Hippocampal formation (tissue), 2 donors: Measurements from ENCODE around the gene GNL3L.
"Not testable (repeated sequence)": the region's sequence is repeated elsewhere in the genome, so short reads cannot be mapped to it uniquely, and the experiment has no call there.

ENCODE experiments used
- DNase-seq, 2 donors: peaks; one replicate each; lab custom pipeline; 2025; lab: John Stamatoyannopoulos, UW

The GNL3L gene, protein sequence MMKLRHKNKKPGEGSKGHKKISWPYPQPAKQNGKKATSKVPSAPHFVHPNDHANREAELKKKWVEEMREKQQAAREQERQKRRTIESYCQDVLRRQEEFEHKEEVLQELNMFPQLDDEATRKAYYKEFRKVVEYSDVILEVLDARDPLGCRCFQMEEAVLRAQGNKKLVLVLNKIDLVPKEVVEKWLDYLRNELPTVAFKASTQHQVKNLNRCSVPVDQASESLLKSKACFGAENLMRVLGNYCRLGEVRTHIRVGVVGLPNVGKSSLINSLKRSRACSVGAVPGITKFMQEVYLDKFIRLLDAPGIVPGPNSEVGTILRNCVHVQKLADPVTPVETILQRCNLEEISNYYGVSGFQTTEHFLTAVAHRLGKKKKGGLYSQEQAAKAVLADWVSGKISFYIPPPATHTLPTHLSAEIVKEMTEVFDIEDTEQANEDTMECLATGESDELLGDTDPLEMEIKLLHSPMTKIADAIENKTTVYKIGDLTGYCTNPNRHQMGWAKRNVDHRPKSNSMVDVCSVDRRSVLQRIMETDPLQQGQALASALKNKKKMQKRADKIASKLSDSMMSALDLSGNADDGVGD

DNA sequence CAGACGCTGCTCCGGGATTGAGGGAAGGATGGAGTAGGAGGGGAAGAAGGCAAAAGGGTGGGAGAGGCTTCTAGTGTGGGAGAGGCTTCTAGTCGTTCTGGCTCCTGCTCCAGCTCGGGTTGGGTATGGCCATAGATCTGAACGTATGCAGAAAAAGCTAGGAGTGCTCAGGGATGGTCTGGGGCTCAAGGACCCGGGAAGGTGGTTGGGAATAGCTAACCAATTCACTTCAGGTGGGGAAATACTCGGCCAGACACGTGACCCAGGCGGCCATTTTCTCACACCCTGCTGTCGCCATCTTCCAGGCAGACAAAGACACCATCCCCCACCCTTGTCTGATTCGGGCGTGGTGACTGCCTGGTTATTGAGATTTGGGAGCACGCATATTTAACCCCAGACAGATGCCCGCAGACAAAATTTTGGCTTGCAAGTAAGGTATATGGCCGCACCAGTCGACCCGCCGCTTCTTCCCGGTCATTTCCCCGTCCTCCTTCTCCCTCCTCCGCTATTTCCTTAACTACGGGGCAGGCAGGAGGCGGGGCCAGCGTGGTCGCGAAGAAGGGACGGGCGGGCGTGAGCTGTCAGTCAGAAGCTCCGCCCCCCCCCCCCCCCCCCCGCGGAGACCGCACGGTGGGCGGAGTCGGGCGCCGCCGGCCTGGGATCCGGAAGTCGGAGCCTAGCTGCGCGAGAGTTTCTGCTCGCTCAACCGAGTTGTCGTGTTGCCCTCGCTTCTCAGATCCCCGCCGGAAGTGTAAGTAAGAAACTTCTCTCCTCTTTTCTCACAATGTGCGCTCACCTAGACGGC lies at the start of gene GNL3L:
GNL3L (plus strand) TSS at position 668 of the 805 bp plus-strand sequence. CDS start 2,348 bp downstream, outside the sequence.
- peak; percentile 79 to 85 for DNase-seq

DNA sequence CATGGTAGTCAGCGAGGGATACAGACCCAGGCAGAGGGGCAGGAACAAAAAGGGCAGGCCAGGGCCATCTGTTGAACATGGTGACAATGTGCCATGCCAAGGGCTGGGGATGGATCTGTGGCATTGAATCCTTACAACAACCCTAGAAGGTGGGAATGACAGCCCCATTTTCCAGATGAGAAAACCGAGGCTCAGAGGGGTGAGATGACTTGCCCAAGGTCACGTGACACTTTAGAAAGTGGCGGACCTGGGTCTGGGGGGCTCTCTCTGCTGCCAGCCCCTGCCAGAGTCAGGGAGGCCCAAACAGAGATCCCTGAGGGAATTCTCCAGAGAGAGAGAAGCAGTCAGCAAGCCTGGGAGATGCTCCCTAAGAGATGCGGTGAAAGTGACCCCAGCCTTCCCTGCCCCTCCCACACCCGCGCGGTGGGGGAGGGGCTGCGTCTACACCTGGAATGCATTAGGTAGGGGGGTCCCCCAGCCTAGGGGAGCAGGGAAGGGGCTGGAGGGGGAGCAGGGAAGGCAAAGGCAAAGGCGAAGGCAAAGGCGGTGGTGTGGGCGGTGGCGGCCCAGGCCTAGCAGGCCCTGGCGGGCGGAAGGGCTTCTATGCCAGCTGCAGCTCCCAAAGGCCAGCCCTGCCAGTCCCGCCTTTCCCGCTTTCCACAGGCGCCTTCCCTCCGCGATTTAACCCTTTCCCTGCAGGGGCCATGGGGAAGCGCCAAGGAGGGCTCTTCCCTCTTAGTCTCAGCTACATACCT lies 47.0 kb upstream of the GNL3L start:
- DNase-seq: no peak

DNA sequence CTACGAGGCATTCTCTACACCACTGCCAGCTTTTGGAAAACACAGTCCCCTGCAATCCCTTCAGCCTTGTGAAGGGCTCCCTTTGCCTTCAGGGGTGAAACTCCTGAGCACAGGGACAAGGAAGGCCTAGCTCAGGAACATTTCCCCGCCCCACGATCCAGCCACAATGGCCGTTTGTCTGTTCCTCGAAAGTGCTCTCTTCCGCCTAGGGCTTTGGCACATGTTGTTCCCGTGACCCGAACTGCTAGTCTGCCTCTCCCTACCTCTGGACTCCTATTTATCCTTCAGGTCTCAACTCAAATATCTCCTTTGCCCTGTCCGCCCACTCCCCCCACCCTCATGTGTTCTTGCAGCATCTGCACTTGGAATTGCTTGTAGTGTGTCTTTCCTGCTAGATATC lies 46.1 kb upstream of the GNL3L start:
- DNase-seq: no peak

DNA sequence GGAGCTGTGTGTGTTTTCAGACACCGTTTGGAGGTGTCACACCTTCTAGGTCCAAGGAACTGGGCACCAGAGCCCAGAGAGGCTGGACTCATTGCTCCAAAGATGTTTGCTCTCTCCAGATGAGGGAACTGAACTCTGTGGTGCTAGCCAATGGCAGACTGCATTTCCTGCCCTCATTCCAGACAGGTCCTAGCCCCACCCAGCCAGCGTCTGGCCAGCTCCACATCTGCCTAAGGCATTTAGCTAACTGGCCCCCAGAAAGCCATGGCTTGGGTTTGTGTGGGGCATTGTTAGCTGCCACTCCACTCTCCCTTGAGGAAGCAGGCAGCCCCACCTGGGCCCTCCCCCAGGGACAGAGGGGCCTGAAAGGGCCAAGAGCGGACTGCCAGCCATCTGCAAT lies 45.4 kb upstream of the GNL3L start:
- DNase-seq: no peak

DNA sequence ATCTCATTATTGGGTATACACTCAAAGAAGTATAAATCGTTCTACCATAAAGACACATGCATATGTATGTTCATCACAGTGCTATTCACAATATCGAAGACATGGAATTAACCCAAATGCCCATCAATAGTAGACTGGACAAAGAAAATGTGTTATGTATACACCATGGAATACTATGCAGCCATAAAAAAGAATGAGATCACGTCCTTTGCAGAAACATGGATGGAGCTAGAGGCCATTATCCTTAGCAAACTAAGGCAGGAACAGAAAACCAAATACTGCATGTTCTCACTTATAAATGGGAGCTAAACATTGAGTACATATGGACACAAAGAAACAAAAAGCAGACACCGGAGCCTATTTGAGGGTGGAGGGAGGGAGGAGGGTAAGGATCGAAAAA lies 40.2 kb upstream of the GNL3L start:
- not testable (repeated sequence) for DNase-seq

DNA sequence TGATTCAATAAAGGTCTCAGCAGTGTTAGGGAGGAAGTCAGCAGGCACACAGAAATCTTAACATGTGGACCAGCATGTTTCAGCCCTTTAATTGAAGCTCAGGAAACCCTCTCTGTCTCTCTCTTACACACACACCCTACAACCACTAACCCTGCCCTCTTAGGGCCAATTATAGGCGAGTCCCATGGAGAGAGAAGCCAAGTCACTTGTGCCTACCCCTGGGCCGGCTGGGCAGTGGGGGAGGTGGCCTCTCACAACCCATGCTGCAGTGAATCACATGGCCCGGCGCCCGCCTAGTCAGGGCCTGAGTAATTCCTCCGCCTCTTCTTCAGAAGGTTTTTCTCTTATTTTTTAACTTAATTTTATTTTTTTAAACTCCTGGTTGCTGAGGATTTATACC lies 37.7 kb upstream of the GNL3L start:
- DNase-seq: no peak

DNA sequence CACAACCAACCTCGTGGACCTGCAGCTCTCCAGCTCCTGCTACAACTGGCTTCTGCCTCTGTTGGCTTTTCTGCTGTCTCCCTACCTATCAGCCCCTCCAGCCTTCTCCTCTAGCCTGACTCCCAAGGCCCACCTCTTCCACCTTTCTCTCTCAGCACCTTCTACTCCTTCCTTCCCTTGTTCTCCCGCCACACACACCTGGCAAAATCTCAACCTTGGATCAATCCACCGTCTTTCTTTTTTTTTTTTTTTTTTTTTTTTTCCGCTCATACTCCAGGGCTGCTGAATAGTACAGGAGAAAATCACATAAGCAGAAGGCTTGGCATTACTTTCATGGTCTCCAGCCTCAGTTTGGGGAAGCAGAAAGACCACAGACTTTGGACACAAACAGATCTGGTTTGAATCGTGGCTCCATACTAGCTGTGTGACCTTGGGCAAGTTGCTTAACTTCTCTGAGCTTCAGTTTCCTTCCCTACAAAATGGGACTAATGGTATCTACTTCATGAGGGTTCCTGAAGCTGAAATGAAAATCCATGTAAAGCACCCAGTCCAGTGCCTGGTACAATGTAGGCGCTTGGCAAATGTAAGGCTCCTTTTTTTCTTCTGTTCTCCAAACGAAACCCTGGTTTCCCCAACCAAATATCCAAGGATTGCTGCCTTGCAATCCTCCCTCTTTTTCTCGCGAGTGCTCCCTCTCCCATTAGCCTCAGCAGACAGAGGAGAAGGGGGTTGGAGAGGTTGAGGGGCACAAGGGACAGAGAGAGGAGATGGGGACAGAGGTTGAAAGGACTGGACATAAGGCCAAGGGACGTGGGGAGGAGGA lies 35.6 kb upstream of the GNL3L start:
- no peak for DNase-seq

DNA sequence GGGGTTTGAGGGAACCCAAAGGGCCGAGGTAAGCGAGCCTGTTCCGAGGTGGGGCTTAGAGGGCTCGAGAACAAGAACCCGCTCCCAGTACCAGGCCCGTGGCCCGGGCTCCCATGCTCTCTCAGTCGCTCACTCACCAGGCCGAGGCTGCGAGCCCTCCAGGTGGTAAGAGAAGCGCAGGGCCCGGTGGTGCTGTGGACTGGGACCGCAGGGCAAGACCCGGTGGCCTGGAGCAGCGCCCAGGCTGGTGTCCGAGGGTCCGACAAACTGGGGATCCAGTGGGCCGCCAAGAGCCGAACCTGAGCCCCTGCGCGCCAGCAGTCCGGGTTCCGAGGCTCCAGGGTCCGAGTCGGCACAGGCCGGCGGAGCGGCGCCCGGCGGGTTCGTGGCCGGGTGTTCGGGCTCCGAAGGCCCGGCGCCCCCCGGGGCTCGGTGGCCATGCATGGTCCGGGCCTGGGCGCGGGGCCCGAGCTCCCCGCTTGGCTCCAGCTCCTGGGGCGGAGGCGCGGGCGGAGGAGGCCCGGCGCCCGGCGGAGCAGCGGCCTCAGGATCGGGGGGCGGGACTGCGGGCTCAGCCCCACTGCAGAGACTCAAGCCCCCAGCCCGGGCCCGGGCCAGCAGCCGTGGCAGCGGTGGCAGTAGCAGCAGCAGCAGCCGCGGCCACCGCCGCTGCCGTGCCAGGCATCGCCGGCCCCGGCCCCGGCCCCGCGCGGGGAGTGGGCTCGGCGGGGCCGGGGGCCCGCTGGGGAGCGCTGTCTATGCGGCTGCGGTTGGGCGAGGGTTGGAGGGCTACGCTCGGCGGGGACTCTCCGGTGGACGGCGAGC lies 34.8 kb upstream of the GNL3L start:
- DNase-seq: no peak

DNA sequence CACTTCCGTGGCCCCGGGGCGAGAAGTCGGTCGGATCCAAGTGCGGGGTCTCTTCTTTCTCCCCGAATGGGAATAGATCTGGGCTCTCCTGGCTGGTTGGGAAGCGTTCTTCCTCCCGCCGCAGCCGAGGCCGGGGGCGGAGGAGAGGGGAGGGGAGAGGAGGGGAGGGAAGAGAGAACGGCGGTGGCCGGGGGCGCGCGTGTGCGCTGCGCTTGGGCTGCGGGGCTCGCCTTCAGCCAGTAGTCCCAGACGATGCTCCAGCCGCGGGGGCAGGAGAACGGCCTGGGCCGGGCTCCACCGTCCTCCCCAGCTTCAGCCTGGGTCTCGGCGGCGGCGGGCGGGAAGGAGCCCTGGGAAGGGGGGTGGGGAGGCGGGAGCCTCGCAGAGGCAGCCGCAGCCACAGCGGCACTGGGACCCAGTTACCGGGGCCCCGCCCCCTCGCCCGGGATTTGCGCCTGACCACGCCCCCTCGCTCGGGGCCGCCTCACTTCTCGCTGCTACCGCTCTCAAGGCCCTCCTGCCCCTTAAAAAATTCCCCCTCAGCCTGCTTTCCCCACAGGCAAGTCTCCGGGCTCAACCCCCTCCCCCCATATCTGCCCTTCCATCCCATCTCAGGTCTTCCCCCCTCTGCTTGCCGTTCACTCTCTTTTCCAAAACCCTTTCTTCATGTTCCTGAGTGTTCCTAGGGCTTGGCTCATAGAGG lies 34.1 kb upstream of the GNL3L start, which contains the start of gene FGD1:
FGD1 (minus strand) TSS at position 421 of the 703 bp plus-strand sequence. CDS start 802 bp downstream, outside the sequence.
- DNase-seq: peak; percentile 10 to 13

DNA sequence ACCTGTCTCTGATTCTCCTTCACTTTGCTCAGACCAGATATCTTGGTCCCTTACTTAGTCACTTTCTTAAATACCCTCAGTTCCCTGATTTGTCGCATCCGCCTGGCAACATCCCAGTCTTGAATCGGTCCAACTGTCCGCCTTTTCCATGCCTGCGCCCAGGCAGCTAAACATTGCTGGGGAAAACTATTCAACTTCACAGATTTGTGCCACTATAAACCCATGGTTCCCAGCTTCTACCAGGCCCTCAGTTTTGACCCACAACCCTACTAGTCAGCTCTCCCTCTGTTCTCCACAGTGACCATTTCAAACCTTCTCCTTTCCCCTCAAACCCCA lies 33.5 kb upstream of the GNL3L start:
- DNase-seq: no peak

DNA sequence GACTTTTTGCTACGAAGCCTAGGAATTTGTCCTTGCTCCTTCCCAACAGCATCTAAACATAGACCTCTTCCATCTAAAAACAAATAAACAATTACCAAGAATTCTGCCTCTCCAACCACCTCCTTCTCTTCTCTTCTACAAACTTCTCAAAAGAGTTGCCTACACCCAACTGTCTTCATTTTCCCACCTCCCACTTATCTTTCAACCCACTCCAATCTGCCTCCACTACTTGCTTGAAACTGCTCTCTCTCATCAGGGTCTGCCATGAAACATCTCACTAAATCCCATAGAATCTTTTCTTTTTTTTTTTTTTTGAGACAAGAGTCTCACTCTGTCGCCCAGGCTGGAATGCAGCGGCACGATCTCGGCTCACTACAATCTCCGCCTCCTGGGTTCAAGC lies 33.1 kb upstream of the GNL3L start:
- DNase-seq: no peak

DNA sequence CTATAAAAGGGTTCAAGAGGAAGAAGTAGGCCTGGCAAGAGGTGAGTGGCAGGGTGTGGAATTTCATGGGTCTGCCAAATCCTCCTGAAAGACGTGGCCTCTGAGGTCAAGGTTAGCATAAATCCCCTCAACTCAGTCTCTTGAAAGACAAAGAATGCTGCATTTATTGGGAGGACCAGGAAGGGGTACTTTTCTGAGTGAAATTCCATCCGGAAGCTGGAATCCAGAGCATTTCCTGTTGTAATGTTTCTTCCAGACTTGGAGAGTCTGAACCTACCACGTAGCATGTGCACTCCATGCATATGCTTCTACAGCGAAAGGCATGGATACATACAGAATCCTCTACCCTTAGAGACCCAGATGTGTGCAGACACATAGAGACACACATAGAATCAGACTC lies 20.6 kb upstream of the GNL3L start:
- no peak for DNase-seq

DNA sequence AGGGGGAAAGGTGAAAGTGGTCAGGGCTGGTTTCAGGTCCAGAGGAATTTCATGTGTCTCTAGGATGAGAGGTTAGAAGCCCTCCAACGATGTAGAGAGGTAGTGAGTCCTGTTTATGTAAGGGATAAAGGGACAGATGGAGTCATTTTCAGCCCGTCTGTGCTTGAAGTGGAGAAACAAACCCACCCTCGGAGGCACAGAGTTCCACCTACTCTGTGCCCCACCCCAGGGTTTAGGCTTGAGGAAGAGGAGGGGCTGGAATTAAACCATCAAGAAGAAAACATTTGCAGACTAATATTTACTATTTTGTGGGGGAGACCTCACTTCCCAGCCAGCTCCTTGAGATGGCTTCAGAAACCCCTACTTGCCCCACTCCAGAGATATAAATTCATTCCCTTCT lies 868 bp upstream of the GNL3L start:
- no peak for DNase-seq

DNA sequence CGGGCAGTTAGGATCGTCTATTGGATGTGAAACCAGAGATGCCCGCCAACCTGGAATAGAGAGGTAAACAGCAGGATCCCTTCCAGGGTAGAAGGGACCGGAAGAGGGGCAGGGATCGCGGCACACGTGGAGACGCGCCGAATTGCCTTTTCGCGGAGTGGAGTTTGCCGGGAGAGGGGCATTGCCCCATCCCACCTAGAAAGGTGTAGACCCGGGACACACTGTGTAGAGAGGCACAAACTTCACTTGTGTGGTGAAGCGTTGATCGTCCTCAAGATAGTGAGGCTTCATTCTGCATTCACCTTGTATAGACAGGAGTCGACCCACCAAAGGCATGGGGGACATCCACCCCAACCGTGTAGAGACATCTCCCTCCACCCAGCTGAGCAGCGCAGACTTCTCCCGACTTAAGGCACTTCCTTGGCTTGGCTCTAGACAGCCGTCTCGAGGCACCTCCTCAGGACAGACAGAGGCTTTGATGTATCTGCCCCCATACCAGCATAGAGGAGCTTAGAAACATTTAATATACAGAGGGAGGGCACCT lies 410 bp downstream of the GNL3L start:
- DNase-seq: no peak

DNA sequence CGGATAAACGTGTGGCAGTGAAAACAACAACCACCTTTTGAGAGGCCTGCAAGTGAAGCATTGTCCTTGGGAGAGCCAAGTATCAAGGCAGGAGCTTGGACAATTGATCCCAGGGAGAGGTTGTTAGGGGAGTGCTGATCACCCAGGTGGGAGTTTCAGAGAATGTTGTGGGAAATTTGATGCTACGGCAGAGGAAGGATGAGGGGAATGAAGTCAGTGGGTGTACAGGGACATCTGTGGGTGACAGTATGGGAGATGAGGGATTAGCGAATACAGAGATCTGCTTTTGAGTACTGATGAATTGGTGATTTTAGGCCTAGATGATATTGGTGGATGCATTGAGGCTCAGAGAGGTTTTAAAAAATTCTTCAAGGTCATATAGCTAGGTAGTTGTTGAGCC lies 4.3 kb downstream of the GNL3L start:
- no peak for DNase-seq

DNA sequence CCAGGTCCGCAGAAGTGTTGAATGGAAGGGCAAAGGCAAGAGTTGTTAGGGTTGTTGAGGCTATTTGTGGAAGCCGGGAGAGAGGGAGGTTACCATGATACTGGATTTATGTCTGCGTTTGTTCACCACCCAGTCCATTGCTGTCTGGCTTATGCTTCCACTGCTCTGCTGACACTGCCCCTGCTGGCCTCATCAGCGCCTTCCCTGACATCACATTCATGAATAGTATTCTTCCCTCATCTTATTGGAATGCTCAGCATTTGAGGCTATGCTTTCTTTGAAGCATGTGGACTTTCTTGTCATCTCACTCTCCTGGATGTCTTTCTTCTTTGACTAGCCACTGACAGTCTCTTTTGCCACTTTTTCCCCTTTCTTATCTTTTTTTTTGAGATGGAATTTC lies 10.3 kb downstream of the GNL3L start:
- no peak for DNase-seq

DNA sequence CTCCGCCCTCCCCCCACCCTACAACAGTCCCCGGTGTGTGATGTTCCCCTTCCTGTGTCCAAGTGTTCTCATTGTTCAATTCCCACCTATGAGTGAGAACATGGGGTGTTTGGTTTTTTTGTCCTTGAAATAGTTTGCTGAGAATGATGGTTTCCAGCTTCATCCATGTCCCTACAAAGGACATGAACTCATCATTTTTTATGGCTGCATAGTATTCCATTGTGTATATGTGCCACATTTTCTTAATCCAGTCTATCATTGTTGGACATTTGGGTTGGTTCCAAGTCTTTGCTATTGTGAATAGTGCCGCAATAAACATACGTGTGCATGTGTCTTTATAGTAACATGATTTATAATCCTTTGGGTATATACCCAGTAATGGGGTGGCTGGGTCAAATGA lies 12.2 kb downstream of the GNL3L start:
- not testable (repeated sequence) for DNase-seq

DNA sequence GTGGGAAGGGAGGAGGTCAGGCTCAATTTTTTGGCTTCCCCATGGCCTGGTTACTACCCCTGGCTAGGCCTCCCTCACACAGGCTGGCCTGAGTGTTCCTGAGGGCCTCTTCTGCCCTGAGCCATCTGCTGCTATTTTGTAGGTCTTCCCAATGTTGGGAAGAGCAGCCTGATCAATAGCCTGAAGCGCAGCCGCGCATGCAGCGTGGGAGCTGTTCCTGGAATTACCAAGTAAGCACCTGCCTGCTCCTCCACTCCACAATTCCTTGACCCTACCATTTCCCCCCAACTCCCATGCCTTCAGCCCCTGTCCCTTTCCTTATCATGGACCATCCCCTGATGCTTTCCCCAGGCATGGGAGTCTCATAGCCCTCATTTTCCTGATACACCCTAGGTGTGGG lies 20.8 kb downstream of the GNL3L start:
- no peak for DNase-seq

DNA sequence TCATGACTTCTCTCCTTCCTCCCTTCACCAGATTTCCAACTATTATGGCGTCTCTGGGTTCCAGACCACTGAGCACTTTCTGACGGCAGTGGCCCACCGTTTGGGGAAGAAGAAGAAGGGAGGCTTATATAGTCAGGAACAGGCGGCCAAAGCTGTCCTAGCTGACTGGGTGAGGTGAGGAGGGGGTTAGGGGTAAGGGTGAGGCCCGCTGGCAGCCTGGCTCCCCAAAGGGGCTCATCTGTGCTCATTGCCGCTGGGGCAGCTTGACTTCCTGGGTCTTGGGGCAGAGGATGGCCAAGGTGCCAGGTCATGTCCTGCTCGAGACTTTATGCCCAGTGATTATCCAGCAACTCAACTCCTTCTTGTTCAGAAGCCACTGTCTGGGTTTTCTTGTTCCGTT lies 21.8 kb downstream of the GNL3L start:
- no peak for DNase-seq
